ENCODE results near the gene ARAP2.

DNA sequence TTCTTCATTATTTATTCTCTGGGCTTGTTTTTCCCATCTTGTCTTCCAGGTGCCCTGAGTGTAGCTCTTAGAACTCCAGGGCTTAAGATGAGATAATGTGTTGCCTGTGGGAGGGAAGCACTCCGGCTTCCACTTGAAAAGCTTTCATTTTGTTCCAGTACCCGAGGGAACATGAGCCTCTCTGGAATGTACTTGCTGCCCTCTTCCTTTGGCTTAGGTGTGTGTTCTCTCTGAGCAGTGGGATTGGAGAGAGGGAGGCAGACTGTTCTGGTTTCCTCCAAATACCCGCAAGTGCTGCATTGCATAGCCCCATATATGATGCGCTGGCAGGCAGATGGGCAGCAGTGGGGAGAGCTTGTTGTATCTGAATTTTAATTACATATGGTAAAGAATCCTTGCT is 36.2 kb upstream of the ARAP2 start:
- TF ChIP-seq POLR2A (IDR thresholded peaks at IDR 0.05): no peak
- TF ChIP-seq, protein P1, sequence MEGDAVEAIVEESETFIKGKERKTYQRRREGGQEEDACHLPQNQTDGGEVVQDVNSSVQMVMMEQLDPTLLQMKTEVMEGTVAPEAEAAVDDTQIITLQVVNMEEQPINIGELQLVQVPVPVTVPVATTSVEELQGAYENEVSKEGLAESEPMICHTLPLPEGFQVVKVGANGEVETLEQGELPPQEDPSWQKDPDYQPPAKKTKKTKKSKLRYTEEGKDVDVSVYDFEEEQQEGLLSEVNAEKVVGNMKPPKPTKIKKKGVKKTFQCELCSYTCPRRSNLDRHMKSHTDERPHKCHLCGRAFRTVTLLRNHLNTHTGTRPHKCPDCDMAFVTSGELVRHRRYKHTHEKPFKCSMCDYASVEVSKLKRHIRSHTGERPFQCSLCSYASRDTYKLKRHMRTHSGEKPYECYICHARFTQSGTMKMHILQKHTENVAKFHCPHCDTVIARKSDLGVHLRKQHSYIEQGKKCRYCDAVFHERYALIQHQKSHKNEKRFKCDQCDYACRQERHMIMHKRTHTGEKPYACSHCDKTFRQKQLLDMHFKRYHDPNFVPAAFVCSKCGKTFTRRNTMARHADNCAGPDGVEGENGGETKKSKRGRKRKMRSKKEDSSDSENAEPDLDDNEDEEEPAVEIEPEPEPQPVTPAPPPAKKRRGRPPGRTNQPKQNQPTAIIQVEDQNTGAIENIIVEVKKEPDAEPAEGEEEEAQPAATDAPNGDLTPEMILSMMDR (IDR thresholded peaks at IDR 0.05): no peak
- TF ChIP-seq EP300 (IDR thresholded peaks at IDR 0.05): no peak
